DMS114 treated with DMSO at 0.1 percent for 48 hours (cell line): ENCODE data around the gene COL18A1.

Experiments used
- DNase-seq: peaks from one replicate; lab custom pipeline; 2025; ENCODE audit not compliant: unreplicated experiment; lab: John Stamatoyannopoulos, UW

The COL18A1 gene

DNA sequence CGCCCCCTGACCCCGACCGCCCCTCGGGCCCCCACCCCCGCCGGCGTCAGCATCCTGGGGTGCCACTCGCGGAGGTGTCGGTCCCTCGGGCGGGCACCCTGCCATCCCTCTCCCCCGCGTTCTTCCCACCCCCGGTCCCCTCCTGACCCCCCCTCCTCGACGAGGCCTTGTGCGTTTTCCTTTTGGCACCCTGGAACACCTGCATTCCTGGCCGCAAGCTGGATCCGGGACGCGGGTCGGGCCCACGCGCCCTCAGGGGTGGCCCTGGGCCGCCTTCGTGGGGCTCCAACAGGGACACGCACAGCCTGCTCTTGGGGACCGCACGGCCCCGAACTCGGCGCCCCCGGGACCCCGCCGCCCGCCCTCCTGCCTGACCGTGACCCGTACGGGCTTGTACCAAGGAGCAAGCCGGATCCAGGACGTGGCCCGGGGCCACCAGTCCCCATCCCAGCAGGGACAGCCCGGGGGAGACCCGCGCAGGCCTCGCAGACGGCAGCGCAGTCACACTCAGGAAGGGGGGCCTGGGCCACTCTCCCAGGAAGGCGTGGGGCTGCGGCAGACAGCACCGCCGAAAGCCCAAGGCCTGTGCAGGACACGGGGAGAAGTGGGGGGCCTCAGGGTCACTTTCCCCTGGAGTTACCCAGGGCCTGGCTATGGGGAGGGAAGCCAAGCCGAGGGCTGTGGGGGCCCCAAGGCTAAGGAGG lies 137.9 kb downstream of the COL18A1 start:
- DNase-seq = no peak

DNA sequence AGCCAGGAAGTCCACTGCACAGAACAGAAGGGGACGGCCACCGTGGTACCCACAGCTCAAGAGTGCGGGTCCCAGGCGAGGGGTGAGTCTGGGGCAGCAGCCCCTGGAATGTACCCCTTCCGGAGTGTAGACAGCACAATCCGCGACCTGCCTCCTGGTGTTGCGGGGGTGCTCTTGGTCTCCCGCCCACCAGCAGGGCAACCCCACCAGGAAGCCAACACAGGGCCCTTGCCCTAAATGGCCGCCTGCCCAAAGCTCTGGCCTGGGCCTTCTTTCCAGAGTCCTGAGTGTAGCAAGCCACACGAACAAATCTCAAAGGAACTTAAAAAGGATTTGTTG lies 138.4 kb downstream of the COL18A1 start:
- no peak for DNase-seq

DNA sequence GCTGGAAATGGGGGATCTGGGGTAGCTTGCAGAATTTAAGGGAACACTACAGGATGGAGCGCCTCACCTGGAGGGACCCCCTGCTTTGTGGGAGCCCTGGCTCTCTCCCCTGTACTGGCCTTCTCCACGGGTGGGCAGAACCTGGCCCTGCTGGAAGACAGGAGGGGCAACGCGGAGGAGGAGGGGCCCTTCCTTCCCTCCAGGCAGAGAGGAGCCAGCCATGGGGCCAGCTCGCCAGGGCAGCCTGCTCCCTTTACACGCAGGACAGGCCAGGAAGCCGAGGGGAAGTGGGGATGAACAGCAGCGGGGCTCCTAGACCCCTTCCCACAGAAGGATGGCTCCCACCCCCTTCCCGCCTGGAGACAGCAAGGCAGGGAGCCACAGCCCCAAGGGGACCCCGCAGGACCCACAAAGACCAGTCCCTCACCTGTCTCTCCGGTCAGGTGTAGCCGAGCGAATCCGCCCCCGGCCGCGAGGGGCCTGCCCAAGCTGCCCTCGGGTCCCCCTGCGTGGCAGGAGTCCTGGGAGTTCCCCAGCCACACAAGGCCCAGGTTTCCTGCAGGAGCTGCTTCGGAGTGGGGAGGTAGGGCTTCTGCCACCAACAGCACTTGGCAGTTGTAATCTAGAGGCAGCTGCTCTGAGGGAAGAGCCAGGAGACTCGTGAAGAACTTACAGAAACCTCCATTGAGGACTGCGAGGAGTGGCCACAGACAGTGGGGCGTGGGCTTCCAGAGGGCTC lies 138.9 kb downstream of the COL18A1 start:
- no peak for DNase-seq

DNA sequence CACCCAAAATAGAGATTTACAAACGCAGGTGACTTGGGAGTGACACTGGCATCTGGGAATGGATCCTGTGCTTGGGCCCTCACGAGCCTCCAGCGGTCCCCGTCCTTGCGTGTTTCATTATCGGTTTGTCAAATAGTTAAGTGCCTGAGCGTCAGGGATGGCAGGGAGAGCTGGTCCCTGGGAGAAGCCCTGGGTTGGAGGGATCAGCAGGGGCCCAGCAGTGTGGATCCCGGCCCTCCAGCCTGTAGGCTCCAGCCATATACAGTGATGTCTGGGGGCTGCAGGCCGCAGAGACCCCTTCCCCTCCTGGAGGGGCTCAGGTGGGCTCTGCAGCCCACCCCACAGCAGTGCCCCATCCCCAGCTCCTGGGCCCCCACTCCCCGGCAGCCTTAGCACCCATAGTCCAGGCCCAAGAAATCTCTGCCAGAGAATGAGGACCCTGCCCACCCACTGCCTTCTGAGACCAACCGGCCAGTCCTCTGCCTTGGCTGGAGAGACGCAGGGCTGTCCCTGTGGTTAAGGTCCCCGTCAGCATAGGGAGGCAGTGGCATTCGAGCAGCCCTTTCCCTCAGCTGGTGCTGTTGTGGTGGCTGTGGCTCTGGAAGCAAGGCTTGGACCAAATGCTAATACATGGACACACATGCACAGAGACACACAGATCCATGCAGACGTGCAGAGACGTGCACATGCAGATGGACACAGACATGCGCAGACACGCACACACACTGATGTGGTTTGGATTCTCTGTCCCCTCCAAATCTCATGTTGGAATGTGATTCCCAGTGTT lies 139.7 kb downstream of the COL18A1 start:
- DNase-seq = no peak

DNA sequence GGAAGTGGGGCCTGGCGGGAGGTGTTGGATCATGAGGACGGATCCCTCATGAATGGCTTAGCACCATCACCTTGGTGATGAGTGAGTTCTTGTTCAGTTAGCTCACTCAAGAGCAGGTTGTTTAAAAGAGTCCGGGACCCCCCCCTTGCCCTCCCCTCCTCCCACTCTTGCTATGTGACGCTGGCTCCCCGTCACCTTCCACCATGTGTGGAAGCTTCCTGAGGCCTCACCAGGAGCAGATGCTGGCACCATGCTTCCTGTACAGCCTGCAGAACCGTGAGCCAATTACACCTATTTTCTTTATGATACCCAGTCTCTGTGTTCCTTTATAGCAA lies 140.2 kb downstream of the COL18A1 start:
- DNase-seq = no peak

DNA sequence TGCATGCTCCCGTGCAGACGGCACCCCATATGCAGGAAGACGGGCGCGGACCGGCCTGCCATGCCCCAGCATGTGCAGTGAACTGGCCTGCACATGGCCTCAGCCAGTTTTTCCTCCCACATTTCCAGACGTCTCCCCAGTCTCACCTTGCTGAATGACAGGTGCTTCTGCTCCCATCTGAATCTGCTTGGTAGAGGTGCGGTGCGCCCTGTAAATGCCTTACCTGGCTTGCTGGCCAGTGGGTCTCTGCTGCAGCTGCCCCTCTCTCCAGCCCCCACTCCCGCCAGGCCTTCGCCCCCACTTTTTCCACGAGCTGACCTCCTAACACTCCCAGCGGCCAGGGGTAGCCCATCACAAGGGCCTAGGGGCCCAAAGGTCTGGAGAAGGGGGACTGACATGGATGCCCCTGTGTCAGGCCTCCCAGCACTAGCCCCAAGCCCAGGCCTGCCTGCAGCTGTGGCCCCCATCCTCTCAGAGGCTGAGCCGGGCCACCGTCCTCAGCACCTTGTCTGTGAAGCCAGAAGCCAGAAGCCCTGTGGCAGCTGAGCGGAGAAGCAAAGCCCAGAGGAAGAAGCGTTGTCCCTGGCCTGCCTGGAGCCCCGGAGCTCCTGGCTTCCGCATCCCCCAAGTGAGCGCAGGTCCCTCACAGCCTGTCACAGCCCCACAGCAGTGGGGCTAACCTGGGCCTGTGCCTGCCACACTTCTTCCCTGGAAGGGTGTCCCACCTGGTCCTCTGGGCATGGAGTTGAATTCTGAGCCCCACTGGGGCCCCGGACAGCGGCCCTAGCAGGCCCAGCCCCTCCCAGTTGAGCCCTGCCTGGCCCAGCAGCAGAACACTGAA lies 140.9 kb downstream of the COL18A1 start:
- DNase-seq = no peak

DNA sequence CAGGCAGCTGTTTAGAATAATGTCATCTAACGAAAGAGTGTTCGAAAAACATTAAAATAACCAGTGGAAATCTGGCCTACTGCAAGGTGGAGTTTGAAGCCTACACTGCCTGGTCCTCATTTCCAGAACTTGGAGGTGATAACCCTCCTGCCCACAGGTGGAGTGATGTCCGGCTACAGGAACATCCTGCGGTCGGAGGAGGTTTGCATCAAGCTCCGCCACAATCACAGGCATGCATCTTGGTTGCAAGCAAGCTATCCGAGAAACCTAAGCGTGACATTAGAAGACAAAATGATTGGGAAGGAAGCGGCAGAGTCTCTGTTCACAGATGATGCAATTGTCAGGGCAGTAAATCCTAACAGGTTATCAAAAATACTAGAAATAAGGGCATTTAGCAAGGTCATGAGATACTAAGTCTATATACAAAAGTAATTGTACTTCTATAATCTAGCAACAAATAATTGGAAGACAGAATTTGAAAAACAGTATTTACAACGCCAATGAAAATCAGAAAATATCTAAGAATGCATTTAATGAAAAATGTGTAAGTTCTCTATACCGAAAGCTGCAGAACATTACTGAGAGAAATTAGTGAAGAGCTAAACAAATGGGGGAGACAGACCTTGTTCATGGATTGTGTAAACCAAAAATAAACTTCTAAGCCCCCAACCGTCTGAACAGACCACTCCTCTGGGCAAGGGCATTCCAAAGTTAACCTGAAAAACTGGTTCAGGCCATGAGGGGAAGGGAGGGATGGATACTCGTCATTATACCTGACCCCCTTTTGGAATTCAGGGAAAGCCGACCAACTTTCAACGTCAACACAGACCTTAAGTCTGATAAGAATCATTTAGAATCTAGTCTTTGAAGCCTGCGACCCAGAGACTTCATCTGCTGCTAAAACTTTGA lies 141.9 kb downstream of the COL18A1 start:
- no peak for DNase-seq

DNA sequence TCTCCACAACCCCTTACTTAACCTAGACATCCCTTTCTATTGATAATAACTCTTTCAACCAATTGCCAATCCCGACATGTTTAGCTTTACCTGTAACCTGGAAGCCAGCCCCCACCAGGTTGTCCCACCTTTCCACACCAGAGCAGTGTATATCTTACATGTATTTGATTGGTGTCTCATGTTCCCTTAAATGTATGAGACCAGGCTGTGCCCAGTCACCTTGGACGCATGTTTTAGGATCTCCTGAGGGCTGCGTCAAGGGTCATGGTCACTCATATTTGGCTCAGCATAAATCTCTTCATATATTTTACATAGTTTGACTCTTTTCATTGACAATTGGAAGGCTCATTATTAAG lies 142.6 kb downstream of the COL18A1 start:
- DNase-seq = no peak

DNA sequence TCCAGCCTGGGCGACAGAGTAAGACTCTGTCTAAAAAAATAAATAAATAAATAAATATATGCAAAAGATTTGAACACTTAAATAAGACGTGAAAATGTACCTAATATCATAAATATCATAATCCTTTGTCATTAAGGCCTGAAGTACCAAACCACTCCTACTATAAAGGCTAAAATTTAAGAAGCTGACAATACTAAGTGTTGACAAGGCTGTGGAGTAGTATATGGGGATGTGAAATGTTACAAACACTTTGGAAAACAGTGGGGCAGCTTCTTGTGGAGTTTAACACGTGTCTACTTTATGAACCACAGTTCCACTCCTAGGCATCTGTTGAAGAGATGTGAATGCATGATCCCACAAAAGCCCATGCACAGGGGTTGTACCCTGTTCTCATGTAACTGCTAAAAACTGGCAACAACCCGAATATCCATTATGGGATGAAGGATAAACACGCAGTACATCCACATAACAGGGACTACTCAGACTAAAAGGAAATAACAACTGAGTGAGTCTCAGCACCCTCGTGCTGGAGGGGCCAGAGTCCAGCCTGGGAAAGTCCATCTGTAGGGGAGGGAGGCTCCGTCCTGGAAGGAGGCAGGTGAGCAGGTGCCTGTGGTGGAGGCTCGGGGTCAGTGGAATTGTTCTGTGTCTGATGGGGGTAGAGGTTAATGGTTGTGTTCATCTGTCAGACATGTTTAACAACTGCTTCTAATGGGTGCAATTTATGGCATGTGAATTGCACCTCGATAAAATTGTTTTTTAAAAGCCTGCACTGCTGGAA lies 143.9 kb downstream of the COL18A1 start:
- DNase-seq = no peak

DNA sequence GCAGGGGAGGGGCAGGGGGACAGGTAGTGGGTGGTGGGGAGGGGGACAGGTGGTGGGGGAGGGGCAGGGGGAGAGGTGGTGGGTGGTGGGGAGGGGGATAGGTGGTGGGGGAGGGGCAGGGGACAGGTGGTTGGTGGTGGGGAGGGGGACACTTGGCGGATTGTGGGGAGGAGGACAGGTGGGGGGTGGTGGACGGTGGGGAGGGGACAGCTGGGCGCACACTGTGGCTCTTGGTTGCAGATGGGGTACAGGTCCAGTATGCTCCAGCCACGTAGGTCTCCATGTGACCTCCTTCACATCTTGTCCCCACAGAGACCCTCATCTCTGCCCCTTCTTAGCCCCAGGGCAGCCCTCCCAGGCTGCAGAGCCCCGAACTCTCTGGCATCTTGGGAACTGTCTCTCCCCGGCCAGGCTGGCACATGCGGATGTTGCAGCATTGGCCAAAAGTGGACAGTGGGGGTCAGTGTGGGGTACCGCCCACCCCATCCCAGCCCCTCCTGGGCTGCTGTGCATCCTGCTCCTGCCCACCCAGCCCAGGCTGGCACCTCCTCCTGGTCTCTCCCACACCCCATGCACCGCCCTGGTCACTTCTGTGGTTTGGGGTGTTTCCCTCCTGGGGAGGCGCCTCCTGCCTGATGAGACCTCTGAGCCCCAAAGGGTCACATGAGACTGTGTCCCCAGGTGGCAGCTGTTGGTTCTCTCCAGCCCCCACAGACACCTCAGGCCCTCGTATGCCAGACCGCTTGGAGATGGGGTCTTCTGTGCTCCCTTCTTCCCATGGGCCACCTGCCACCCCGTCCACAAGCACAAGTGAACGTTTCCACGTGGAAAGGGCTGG lies 144.9 kb downstream of the COL18A1 start:
- no peak for DNase-seq

DNA sequence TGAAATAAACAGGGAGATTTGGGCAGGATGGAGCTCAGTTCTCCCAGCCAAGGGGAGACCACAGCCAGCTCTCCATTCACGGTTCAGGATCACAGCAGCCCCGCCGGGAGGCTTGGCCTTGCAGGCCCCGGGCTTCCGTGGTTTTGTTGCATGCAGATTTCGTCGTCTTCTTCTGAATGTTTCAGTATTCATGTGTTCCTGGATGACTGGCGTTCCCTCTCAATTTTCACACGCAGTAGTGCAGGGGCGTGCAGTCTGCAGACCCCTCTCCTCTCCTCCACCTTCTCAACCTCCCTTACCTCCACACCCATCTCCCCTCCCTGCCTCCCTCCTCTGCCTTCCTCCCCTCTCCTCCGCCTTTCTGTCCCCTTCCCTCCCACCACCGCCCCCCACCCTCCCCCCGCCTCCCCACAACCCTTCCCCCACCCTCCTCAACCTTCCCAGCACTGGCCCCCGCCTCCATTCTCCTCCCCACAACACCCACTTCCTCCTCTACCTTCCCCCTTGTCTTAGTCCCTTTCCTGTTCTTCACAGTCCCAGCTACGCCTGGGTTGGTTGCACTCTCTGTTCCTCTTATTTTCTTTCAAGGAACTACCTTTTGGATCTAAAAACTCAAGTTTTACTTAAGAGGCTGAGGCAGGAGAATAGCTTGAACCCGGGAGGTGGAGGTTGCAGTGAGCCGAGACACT lies 145.7 kb downstream of the COL18A1 start:
- no peak for DNase-seq

DNA sequence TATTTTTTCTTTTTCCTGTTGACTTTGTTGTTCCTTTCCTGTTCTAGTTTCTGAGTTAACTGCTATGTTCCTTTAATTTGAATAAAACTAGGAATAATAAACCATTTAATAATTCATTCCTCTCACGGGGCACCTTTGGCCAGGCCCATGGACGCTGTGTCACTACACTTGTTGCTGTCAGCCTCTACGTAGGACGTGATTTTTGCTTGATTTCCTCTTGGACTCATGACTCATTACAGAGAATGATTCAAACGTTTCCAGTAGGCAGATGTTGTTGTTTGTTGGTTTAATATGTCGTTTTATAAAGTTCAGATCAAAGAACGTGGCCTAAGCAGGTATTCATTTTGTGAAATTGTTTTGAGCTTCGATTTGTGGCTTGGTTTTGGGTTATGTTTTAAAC lies 146.4 kb downstream of the COL18A1 start:
- no peak for DNase-seq

DNA sequence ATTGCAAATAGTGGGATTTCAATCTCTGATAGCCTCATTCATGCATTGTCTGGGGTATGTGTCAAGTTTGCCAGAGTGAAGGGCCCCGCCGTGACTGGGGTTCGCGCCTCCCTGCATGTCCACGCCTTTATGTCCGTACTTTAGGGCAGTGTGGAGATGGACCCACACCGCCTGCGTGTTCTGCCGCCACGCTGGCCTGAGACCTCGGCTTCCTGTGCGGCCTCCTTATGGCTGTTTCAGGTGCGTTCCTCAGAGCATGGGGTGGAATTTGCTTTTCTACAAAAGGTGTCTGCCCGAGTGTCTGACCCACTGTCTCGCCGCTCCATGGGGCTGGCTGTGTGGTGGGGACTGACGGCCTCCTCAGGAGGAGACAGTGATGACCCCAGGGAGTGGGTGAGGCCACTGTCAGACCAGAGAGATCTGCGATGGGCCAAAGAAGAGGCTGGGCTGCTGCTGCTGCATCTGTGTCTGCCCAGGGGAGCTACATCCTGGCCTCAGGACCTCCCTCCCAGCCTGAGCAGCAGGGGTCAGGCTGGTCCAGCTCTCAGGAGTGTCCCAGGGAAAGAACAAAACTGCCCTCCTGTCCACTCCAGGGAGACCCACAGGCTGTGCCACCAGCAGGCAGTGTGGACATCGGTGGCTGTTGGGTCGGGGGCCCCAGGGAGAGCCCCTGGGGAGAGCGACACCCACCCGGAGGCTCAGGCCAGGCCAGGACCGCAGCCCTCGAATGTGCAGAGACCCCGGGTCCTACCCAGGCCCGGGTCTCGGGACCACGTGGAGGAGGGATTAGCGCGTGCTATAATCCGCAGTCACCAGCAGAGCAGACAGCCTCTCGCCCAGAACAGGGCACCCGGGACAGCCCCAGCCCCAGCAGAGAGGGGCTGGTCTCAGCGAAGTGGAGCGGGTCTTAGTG lies 147.1 kb downstream of the COL18A1 start:
- DNase-seq = no peak

DNA sequence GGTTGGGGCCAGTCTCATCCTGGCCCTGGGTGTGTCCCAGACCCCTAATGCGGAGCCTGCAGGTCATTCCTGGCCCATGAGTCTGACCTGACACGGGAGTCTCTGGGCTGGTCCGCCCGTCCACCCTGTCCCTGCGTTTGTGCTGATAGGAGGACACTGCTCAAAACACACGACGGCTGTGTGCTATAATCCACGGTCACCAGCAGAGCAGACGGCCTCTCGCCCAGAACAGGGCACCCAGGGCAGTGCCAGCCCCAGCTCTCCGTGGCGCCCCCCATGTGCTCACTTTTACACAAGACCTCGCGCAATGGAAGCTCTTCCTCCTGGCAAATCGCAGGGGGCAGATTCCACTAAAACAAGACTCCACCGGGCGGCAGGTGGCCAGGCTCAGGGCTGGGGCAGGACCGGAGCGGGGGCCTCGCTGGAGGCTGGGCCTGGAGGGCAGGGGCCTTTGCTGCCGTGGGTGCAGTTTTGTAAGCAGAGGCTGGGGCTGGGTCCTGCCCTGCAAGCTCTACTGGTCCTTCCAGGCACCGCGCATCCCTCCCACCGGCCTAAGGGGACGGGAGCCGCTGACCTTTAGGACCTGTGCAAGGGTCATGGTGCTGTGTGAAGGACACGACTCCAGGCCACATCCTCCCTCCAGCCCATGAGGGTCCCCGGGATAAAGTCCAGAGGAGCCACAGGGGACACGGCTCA lies 147.9 kb downstream of the COL18A1 start:
- DNase-seq = no peak

DNA sequence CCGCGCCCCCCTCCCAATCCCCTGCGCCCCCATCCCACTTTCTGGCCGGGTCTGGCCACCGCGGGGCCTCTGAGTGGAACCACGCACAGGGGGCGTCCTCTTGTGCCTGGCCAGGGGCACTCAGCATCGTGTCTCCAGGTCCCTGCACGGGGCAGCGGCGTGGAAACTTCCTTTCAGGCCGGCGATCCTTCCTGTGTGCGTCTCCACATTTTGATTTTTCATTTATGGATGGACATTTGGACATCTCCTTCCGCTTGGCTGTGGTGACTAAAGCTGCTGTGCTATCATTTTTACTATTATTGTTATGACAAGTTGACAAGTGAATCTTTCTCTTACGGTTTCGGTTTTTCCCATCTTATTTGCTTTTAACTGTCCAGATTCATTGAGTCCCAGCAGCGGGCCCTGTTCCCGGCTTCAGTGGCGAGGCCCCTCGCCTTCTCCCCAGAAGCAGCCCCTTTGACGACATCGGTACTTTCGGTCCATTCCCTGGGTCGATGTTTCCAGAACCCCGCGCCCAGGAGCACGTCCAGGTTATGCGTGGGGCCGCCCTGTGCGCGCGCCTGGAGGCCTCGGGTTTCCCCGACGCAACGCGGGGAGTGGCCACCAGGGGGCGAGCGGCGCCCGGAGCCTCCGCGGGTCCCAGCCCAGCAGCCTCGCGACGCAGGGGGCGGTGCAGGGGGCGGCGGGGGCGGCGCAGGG lies 149.7 kb downstream of the COL18A1 start:
- DNase-seq = peak; percentile 30

DNA sequence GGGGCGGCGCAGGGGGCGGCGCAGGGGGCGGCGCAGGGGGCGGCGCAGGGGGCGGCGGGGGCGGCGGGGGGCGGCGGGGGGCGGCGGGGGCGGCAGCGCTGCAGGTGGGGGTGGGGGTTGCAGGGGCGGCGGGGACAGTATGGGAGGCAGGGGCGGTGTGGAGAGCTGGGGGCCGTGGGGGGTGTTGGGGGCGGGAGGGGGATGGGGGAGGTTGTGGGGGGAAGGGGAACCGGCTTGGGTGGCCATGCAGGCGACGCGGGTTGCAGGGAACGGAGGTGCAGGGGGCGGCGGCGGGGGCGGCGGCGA lies 150.2 kb downstream of the COL18A1 start:
- no peak for DNase-seq
